WI38 (cell line): Measurements from ENCODE around the gene MMEL1.

ENCODE experiments used
- H3K4me3 ChIP-seq: 2 replicates; pipeline ENCODE4 v1.5.1; 2011; ENCODE audit warnings: low read depth, mild to moderate bottlenecking, control low read depth, low read length
- TF ChIP-seq, protein P1 (sequence below): IDR thresholded peaks from 2 replicates; pipeline ENCODE4 v1.5.1; 2012; ENCODE audit warnings: low read depth, mild to moderate bottlenecking, control low read depth, low read length

Gene MMEL1

GRCh38 chr1:2642131-2642559 is 9.3 kb upstream of the MMEL1 start:
- TF ChIP-seq, protein P1, sequence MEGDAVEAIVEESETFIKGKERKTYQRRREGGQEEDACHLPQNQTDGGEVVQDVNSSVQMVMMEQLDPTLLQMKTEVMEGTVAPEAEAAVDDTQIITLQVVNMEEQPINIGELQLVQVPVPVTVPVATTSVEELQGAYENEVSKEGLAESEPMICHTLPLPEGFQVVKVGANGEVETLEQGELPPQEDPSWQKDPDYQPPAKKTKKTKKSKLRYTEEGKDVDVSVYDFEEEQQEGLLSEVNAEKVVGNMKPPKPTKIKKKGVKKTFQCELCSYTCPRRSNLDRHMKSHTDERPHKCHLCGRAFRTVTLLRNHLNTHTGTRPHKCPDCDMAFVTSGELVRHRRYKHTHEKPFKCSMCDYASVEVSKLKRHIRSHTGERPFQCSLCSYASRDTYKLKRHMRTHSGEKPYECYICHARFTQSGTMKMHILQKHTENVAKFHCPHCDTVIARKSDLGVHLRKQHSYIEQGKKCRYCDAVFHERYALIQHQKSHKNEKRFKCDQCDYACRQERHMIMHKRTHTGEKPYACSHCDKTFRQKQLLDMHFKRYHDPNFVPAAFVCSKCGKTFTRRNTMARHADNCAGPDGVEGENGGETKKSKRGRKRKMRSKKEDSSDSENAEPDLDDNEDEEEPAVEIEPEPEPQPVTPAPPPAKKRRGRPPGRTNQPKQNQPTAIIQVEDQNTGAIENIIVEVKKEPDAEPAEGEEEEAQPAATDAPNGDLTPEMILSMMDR = no peak

DNA sequence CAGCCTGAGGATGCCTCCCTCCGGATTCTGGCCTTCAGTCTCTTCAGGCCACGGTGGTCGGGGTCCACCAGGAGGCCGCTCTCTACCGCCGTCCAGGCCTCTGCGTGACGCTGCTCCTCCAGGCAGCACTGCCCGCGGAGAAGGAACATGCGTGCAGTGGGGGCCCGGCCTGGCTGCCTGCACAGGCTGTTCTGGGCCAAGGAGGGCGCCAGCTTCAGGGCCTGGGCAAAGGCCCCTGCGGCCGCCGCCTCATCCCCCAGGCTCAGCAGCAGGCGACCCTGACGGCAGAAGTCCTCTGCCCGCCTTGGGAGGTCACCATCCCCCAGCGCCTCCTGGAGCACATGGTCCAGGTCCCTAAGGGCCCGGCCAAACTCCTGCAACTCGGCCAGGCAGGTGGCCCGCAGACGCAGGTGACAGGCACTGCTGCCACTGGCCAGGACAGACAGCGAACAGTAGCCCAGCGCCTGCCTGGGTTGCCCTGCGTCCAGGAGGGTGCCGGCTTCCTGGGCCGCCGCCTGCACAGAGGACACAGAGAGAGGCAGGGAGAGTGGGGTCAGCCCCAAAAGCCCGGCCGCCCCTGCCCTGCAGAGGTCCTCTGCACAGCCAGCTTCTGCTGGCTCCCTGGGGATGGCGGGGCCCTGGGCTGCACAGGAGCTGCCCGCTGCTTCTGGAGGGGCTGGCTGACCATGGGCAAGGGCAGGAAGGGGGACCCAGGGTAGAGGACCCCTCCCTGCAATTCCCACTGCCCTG is 8.7 kb upstream of the MMEL1 start:
- TF ChIP-seq, protein P1 = no peak
- peak overlapping the region; percentile 87 for H3K4me3 ChIP-seq

More at GRCh38 chr1:2642131-2642559, 9.3 kb upstream of the MMEL1 start:
- peak overlapping the region; percentile 87 for H3K4me3 ChIP-seq

- no peak overlapping the region for H3K4me3 ChIP-seq
- TF ChIP-seq, protein P1 = no peak
Observed at GRCh38 chr1:2640626-2641025, 7.8 kb upstream of the MMEL1 start.

GRCh38 chr1:2639607-2640521 is 7.0 kb upstream of the MMEL1 start:
- H3K4me3 ChIP-seq = no peak overlapping the region
- TF ChIP-seq, protein P1 = no peak

GRCh38 chr1:2639203-2639602 is 6.4 kb upstream of the MMEL1 start:
- TF ChIP-seq, protein P1 = no peak
- no peak overlapping the region for H3K4me3 ChIP-seq

DNA sequence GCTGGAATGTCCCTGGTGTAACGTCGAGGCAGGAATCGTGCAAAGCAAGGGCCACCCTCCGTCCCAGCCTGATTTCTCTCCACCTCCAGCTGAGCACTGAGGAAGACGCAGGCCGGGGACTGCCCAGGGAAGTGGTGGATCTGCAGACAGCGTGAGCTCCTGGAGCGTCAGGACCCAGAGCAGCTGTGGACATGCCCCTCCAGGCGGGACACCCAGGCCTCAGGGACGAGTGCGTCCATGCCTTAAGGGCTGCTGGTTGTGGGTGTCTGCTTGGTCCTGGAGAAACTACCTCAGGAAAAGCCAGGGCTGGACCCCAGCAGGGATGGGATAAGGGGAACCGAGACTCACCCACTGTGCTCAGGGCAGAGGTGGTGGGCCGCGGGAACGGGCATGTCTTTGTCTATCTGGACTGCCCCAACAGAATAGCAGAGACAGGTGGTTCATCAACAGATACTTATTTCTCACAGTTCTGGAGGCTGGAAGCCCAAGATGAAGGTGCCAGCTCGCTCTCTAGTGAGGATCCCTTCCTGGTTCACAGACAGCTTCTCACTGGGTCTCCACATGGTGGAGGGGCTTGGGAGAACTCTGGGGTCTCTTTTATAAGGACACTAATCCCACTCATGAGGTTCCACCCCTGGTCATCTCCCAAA is 5.8 kb upstream of the MMEL1 start:
- H3K4me3 ChIP-seq = no peak overlapping the region
- TF ChIP-seq, protein P1 = no peak
